ENCODE results near the gene SLC18A3. TPM values are rescaled to one million over a fixed set of nuclear protein-coding genes. Genes with fewer than 3 reads are reported as not detected.

The SLC18A3 gene
- total RNA-seq, 2 experiments from 2014 or later: not detected

DNA sequence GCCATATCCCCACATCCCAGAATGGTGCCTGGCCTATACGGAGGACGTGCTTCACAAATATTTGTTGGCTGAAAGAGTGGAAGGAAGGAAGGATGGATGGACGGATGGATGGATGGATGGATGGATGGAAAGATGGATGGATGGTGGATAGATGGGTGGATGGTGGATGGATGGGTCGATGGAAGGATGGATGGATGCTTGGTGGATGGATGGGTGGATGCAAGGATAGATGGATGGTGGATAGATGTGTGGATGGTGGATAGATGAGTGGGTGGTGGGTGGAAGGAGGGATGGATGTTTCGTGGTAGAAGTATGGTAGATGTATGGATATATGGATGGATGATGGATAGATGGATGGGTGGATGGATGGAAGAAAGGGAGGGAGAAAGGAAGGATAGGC is 14.5 kb downstream of the SLC18A3 start:
- no peaks in the 10 kb centered on the region for H3K4me1 ChIP-seq (ENCODE audit: insufficient read depth, low read length)
- ChIA-PET CTCF (no interaction called here), POLR2A (no interaction called here)
- Mint-ChIP-seq H3K27ac (no peak overlapping the region), H3K27me3 (peaks cover 27% of the 10 kb centered on the region), H3K4me1 (ENCODE audit: low read depth) (no peaks in the 10 kb centered on the region), H3K36me3 (ENCODE audit: low read depth) (no peaks in the 10 kb centered on the region), H3K4me3 (no peak overlapping the region), H3K9me3 (no peaks in the 10 kb centered on the region)
- H3K27ac ChIP-seq (ENCODE audit: low read depth in 1 of 2, low read length in 2 of 2): no peak overlapping the region
- ATAC-seq (ENCODE audit: poor library complexity) (no peak), DNase-seq (no peak)
- no peak overlapping the region for H3K4me3 ChIP-seq (ENCODE audit: low read length)
- H3K36me3 ChIP-seq (ENCODE audit: insufficient read depth, low read length): no peaks in the 10 kb centered on the region
- peaks cover 0 to 2% of the 10 kb centered on the region in 2 experiments for H3K27me3 ChIP-seq (ENCODE audit: control insufficient read depth in 1 of 2, insufficient read depth in 2 of 2, low read length in 2 of 2)
- TF ChIP-seq, protein P1, sequence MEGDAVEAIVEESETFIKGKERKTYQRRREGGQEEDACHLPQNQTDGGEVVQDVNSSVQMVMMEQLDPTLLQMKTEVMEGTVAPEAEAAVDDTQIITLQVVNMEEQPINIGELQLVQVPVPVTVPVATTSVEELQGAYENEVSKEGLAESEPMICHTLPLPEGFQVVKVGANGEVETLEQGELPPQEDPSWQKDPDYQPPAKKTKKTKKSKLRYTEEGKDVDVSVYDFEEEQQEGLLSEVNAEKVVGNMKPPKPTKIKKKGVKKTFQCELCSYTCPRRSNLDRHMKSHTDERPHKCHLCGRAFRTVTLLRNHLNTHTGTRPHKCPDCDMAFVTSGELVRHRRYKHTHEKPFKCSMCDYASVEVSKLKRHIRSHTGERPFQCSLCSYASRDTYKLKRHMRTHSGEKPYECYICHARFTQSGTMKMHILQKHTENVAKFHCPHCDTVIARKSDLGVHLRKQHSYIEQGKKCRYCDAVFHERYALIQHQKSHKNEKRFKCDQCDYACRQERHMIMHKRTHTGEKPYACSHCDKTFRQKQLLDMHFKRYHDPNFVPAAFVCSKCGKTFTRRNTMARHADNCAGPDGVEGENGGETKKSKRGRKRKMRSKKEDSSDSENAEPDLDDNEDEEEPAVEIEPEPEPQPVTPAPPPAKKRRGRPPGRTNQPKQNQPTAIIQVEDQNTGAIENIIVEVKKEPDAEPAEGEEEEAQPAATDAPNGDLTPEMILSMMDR (IDR thresholded peaks at IDR 0.05): no peak
- intact Hi-C loops (cut with DNase I, micrococcal nuclease): no loop called here
- H3K9me3 ChIP-seq (ENCODE audit: control insufficient read depth in 1 of 2, insufficient read depth in 1 of 2, low read length in 2 of 2): peaks cover 0 to 3% of the 10 kb centered on the region in 2 experiments

DNA sequence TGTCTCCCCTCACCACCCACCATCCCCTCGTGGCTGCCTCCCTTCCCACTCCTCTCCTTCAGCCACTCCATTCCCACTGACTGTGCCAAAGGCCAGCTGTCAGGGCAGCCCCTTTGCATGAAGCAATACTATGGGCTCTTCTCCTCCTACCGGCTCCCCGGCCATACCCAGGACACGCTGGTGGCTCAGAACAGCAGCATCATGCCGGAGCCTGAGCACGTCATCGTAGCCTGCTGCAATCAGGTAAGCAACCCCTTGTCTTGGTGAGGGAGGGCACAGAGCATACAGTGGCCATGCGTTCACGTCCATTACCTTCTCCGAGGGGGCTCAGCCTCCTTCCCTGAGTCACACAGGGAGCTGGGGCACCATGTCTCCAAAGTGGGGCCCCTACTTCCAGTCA is 15.3 kb downstream of the SLC18A3 start:
- Mint-ChIP-seq H3K27me3 (peaks cover 19% of the 10 kb centered on the region), H3K36me3 (ENCODE audit: low read depth) (no peaks in the 10 kb centered on the region), H3K27ac (no peak overlapping the region), H3K4me3 (no peak overlapping the region), H3K9me3 (no peaks in the 10 kb centered on the region), H3K4me1 (ENCODE audit: low read depth) (no peaks in the 10 kb centered on the region)
- Histone ChIP-seq H3K36me3 (ENCODE audit: insufficient read depth, low read length) (no peaks in the 10 kb centered on the region), H3K4me3 (ENCODE audit: low read length) (no peak overlapping the region), H3K9me3 (ENCODE audit: control insufficient read depth in 1 of 2, insufficient read depth in 1 of 2, low read length in 2 of 2) (peaks cover 0 to 3% of the 10 kb centered on the region in 2 experiments), H3K27me3 (ENCODE audit: control insufficient read depth in 1 of 2, insufficient read depth in 2 of 2, low read length in 2 of 2) (peaks cover 0 to 2% of the 10 kb centered on the region in 2 experiments), H3K27ac (ENCODE audit: low read depth in 1 of 2, low read length in 2 of 2) (no peak overlapping the region), H3K4me1 (ENCODE audit: insufficient read depth, low read length) (no peaks in the 10 kb centered on the region)
- DNase-seq (no peak), ATAC-seq (ENCODE audit: poor library complexity) (no peak)
- intact Hi-C loops (cut with DNase I, micrococcal nuclease): no loop called here
- TF ChIP-seq, protein P1 (IDR thresholded peaks at IDR 0.05): no peak
- CTCF ChIA-PET: no interaction called here
- POLR2A ChIA-PET: no interaction called here

DNA sequence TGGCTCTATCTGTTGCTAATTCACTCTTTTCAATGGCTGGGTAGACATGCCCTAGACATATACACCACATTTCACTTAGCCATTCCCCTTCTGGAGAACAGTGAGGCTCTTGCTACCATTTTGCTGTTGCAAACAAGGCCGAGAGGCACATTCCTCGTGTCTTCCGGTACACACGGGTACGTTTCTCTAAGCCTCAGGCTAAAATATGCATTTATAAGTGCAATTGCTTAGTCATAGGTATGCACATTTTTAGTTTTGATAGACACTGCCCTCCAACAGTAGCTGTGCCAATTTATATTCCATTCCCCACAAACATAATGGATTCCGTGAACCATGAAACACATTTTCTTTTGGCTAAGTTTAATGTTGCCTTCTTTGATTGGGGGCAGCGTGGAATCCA is 16.9 kb downstream of the SLC18A3 start:
- Histone ChIP-seq H3K4me3 (ENCODE audit: low read length) (no peak overlapping the region), H3K4me1 (ENCODE audit: insufficient read depth, low read length) (no peaks in the 10 kb centered on the region), H3K27me3 (ENCODE audit: control insufficient read depth in 1 of 2, insufficient read depth in 2 of 2, low read length in 2 of 2) (no peaks in the 10 kb centered on the region), H3K36me3 (ENCODE audit: insufficient read depth, low read length) (no peaks in the 10 kb centered on the region), H3K27ac (ENCODE audit: low read depth in 1 of 2, low read length in 2 of 2) (no peak overlapping the region), H3K9me3 (ENCODE audit: control insufficient read depth in 1 of 2, insufficient read depth in 1 of 2, low read length in 2 of 2) (peaks cover 0 to 3% of the 10 kb centered on the region in 2 experiments)
- Mint-ChIP-seq H3K4me1 (ENCODE audit: low read depth) (no peaks in the 10 kb centered on the region), H3K27ac (no peak overlapping the region), H3K4me3 (no peak overlapping the region), H3K9me3 (no peaks in the 10 kb centered on the region), H3K36me3 (ENCODE audit: low read depth) (no peaks in the 10 kb centered on the region), H3K27me3 (peaks cover 19% of the 10 kb centered on the region)
- ATAC-seq (ENCODE audit: poor library complexity) (no peak), DNase-seq (no peak)
- intact Hi-C loops (cut with DNase I, micrococcal nuclease): no loop called here
- TF ChIP-seq, protein P1 (IDR thresholded peaks at IDR 0.05): no peak
- ChIA-PET POLR2A (no interaction called here), CTCF (no interaction called here)
